Measurements from ENCODE around the gene AHNAK2. TPM values are rescaled to one million over a fixed set of nuclear protein-coding genes. Genes with fewer than 3 reads are reported as not detected.

The AHNAK2 gene
- total RNA-seq, 4 donors from 2014 or later: 147 to 313 (median 172) TPM

GRCh38 chr14:104969741-104970230 is 8.4 kb downstream of the AHNAK2 start:
- TF ChIP-seq CTCF (IDR thresholded peaks at IDR 0.05) (no peak), POLR2A (IDR thresholded peaks at IDR 0.05) (no peak)
- Histone ChIP-seq H3K9me3 (no peaks in the 10 kb centered on the region), H3K27me3 (peaks cover 0 to 11% (median 0%) of the 10 kb centered on the region in 4 donors), H3K4me1 (peaks cover 82 to 95% (median 84%) of the 10 kb centered on the region in 3 donors), H3K27ac (peak overlapping the region; percentile 93 to 99 (median 98)), H3K36me3 (no peaks in the 10 kb centered on the region), H3K4me3 (peak overlapping the region; percentile 53 to 76 (median 61))
- 85% methylated on average over 4 of the region's 10 CpGs; no CpG with 5 or more reads in 1 of the 2 donors for WGBS, 2 donors
- DNase-seq: no peak
- intact Hi-C loops (cut with DNase I): no loop called here

DNA sequence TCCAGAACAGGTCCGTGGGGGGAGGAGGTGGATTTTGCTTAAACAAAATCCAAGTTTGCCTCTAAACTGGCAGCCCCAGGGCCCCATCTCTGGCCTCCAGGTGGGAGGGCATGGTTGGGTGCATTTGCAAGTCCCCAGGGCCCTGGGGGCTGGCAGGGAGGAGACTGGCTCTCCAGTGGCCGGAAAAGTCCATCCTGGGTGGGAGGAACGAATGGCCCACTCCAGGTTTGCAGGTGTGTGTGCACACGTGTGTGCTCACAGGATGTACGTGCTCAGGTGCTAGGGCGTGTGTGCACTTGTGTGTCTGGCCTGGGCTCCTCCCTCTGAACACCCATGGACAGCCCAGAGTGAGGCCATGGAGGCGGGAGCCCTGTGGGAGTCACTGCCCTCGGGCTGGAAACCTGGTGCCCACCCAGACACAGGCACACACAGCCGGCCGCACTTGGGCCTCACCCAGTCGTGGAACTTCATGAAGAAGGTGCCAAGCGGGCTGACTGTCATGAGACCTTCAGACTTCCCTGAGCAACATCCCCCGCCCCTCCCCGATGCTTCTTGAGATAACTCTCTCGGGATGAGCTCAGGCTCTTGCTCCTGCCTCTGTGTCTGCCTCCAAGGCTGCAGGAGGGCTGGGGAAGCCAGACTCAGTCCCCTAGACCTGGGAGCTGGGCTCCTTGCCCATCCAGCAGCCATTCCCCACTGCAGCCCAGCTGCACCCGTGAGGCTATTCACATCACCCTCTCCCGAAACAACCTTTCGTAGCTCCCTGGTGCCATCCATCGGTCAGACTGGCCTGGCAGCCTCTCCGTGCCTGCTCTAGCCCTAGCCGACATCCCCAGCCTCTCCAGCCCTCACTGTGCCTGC is 9.4 kb downstream of the AHNAK2 start:
- H3K4me3 ChIP-seq: peak overlapping the region; percentile 53 to 76 (median 61)
- 22 to 28% methylated on average over 4 to 8 of the region's 21 CpGs for WGBS, 2 donors
- H3K36me3 ChIP-seq: no peaks in the 10 kb centered on the region
- peak overlapping the region; percentile 93 to 99 (median 98) for H3K27ac ChIP-seq
- peaks cover 0 to 11% (median 0%) of the 10 kb centered on the region in 4 donors for H3K27me3 ChIP-seq
- no peaks in the 10 kb centered on the region for H3K9me3 ChIP-seq
- H3K4me1 ChIP-seq: peaks cover 72 to 85% (median 74%) of the 10 kb centered on the region in 3 donors
- intact Hi-C loops (cut with DNase I): no loop called here
- TF ChIP-seq CTCF (IDR thresholded peaks at IDR 0.05): peak in 1 of 6 experiments; percentile 8
- peak in 1 of 4 donors; percentile 41 for TF ChIP-seq POLR2A (IDR thresholded peaks at IDR 0.05)
- DNase-seq: no peak

- WGBS, 2 donors: 0% methylated on average over 2 of the region's 12 CpGs; no CpG with 5 or more reads in 1 of the 2 donors
- no peaks in the 10 kb centered on the region for H3K9me3 ChIP-seq
- H3K36me3 ChIP-seq: no peaks in the 10 kb centered on the region
- TF ChIP-seq CTCF (IDR thresholded peaks at IDR 0.05) (no peak), POLR2A (IDR thresholded peaks at IDR 0.05) (no peak)
- H3K4me1 ChIP-seq: peaks cover 67 to 79% (median 69%) of the 10 kb centered on the region in 3 donors
- peaks cover 0 to 11% (median 0%) of the 10 kb centered on the region in 4 donors for H3K27me3 ChIP-seq
- H3K4me3 ChIP-seq: peak overlapping the region; percentile 25 to 76 (median 61)
- no peak for DNase-seq
- intact Hi-C loops (cut with DNase I): no loop called here
- H3K27ac ChIP-seq: peak overlapping the region; percentile 93 to 99 (median 98)
These were observed 10.0 kb downstream of the AHNAK2 start for GRCh38 chr14:104968153-104968527.

DNA sequence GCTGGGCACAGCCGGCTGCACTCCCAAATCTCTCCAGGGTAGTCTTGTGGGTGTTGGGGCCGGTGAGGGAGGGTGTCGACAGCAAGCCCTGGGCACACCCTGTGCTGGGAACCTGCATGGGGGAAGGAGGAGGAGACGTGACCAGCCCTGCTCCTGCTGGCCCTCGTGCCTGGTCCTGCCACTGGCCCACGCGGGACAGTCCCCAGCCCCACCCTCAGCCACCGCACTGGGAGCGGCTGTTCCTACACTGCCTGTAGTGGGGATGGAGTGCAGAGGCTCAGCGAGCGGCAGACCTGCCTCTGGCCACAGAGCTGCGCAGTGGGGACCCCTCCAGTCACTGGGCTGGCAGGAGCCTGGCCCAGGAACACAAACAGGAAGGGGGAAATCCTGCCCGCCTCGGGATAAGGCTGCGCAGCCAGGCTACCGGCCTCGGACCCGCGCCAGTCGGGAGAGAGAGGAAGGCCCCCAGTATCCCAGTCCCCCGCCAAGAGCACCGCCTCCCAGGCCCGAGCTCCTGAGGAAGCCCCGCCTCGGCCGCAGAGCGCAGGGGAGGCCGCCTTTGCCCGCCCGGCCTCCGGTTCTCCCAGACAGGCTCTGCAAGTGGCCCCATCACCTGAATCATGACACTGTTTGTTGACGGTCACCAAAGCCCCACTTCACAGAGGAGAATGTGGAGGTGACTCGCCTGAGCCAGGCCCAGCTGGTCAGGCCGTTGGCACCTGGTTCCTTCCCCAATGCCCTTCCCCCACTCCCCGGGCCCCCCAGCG is 10.6 kb downstream of the AHNAK2 start:
- TF ChIP-seq CTCF (IDR thresholded peaks at IDR 0.05) (no peak), POLR2A (IDR thresholded peaks at IDR 0.05) (peak in 2 of 4 donors; percentile 62 to 72)
- Histone ChIP-seq H3K27me3 (peaks cover 0 to 11% (median 0%) of the 10 kb centered on the region in 4 donors), H3K36me3 (no peaks in the 10 kb centered on the region), H3K4me3 (peak overlapping the region; percentile 25 to 76 (median 61)), H3K27ac (peak overlapping the region; percentile 93 to 99 (median 98)), H3K4me1 (peaks cover 62 to 73% (median 63%) of the 10 kb centered on the region in 3 donors), H3K9me3 (no peaks in the 10 kb centered on the region)
- 0% methylated on average over 3 of the region's 36 CpGs; no CpG with 5 or more reads in 1 of the 2 donors for WGBS, 2 donors
- intact Hi-C loops (cut with DNase I): no loop called here
- DNase-seq: no peak
